ENCODE results near the gene ABCF1. TPM values are rescaled to one million over a fixed set of nuclear protein-coding genes. Genes with fewer than 3 reads are reported as not detected.
A peak's percentile ranks its signal among the peaks of the same experiment; 100 is the strongest.
"Not testable (repeated sequence)": the region's sequence is repeated elsewhere in the genome, so short reads cannot be mapped to it uniquely, and the experiment has no call there.

ABCF1 gene
- total RNA-seq: 10 to 100 TPM; 64.6 to 68.1 TPM

GRCh38 chr6:30571075-30571761 lies at the start of gene ABCF1:
Gene ABCF1, plus strand, starts transcription at chr6:30571442. Its CDS starts 46 bp downstream, at chr6:30571488.
- peak; percentile 100 for DNase-seq
- H3K9me3 Mint-ChIP-seq: no peaks in the 10 kb centered on the region
- peak within 1 kb of the TSS; percentile 91 to 98 for H3K4me3 Mint-ChIP-seq
- no peaks in the 10 kb centered on the region for H3K27me3 Mint-ChIP-seq (ENCODE audit: low read depth)
- H3K4me1 Mint-ChIP-seq (ENCODE audit: low read depth): peaks cover 74% of the 10 kb centered on the region
- peak; percentile 93 to 96 for ATAC-seq (replicated peaks in 1 of 2)
- peak within 1 kb of the TSS; percentile 98 for H3K27ac Mint-ChIP-seq
- H3K36me3 Mint-ChIP-seq (ENCODE audit: insufficient read depth in 2 of 2): peaks cover 3 to 12% of the 10 kb centered on the region in 2 donors

- not testable (repeated sequence) for DNase-seq; ATAC-seq (replicated peaks in 1 of 2); H3K27me3 Mint-ChIP-seq (ENCODE audit: low read depth)
- peaks cover 25 to 65% of the 10 kb centered on the region in 2 donors for H3K36me3 Mint-ChIP-seq (ENCODE audit: insufficient read depth in 2 of 2)
- H3K27ac Mint-ChIP-seq: peak overlapping the region; percentile 31
- H3K4me3 Mint-ChIP-seq: peak overlapping the region; percentile 9 to 58
- H3K4me1 Mint-ChIP-seq (ENCODE audit: low read depth): peaks cover 75% of the 10 kb centered on the region
- H3K9me3 Mint-ChIP-seq: peaks cover 12 to 22% of the 10 kb centered on the region in 2 donors
These were observed 49.3 kb upstream of the ABCF1 start for GRCh38 chr6:30521952-30522351.

GRCh38 chr6:30526444-30526843 lies 44.8 kb upstream of the ABCF1 start:
- peaks cover 80% of the 10 kb centered on the region for H3K4me1 Mint-ChIP-seq (ENCODE audit: low read depth)
- not testable (repeated sequence) for ATAC-seq (replicated peaks in 1 of 2); H3K27me3 Mint-ChIP-seq (ENCODE audit: low read depth); DNase-seq; H3K4me3 Mint-ChIP-seq
- H3K9me3 Mint-ChIP-seq: peaks cover 7 to 20% of the 10 kb centered on the region in 2 donors
- peak overlapping the region; percentile 8 for H3K27ac Mint-ChIP-seq
- peaks cover 19 to 39% of the 10 kb centered on the region in 2 donors for H3K36me3 Mint-ChIP-seq (ENCODE audit: insufficient read depth in 2 of 2)

DNA sequence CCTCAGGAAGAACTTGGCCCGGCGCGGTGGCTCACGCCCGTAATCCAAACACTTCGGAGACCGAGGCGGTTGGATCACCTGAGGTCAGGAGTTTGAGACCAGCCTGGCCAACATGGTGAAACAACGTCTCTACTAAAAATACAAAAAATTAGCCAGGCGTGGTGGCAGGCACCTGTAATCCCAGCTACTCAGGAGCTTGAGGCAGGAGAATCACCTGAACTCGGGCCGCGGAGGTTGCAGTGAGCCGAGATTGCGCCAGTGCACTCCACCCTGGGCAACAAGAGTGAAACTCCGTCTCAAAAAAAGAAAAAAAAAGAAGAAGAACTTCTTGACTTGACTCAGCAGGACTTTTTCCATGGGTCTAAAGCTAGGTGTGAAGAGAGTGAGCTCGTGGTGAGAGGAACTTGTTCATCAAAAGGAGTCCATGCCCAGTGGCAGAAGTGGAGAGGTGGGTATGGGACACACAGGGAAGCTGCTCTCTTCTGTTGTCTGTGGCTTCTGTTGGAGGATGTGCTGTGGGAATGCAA lies 41.8 kb upstream of the ABCF1 start:
- Mint-ChIP-seq H3K36me3 (ENCODE audit: insufficient read depth in 2 of 2) (peaks cover 6 to 16% of the 10 kb centered on the region in 2 donors), H3K4me3 (peak overlapping the region; percentile 29 to 81), H3K4me1 (ENCODE audit: low read depth) (peaks cover 73% of the 10 kb centered on the region), H3K27ac (peak overlapping the region; percentile 47)
- not testable (repeated sequence) for H3K27me3 Mint-ChIP-seq (ENCODE audit: low read depth); H3K9me3 Mint-ChIP-seq
- peak; percentile 75 to 76 for ATAC-seq (replicated peaks in 1 of 2)
- DNase-seq: peak; percentile 57 to 74

DNA sequence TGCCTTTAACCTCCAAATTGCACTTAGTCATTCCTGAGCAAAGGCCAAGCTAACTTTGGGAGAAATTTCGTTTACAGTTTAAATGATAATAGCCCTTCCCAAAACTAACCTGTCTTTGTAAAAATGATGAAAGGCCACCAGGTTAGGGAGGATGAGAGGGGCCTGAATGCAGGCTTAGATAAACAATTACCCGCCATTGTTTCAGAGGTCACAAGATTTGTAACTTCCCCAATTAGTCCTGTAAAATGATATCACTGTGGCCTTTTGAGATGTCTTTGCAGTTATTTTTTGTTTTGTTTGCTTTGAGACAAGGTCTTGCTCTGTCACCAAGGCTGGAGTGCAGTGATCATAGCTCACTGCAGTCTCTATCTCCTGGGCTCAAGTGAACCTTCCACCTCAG lies 41.2 kb upstream of the ABCF1 start:
- Mint-ChIP-seq H3K9me3 (peaks cover 2 to 3% of the 10 kb centered on the region in 2 donors), H3K4me3 (peak overlapping the region; percentile 19 to 81)
- no peak for DNase-seq

DNA sequence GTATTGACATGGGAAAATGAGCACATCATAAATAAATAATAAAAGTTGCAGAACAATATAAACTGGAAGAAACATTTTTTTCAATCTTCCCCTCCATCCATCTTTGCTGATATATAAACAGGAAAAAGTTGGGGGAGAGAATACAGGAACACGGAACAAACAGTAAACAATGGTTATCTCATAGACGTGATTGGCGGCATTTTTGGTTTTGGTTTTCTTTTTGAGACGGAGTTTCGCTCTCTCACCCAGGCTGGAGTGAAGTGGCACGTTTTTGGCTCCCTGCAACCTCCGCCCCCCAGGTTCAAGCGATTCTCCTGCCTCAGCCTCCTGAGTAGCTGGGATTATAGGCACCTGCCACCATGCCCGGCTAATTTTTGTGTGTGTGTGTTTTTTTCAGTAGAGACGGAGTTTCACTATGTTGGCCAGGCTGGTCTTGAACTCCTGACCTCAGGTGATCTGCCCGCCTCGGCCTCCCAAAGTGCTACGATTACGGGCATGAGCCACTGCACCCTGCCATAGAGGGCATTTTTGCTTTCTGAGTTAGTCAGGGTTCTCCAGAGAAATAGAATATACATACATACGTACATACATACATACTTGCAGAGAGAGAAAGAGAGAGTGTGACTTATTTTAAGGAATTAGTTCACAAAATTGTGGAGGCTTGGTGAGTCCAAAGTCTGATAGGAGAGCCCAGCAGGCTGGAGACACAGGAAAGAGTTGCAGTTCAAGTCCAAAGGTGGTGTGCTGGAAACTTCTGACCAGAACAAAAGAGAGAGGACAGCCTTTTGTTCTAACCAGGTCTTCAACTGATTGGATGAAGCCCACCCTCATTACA lies 37.6 kb upstream of the ABCF1 start:
- DNase-seq (no peak), ATAC-seq (replicated peaks in 1 of 2) (no peak)
- Mint-ChIP-seq H3K4me1 (ENCODE audit: low read depth) (peaks cover 48% of the 10 kb centered on the region), H3K9me3 (no peaks in the 10 kb centered on the region), H3K36me3 (ENCODE audit: insufficient read depth in 2 of 2) (peaks cover 0 to 2% of the 10 kb centered on the region in 2 donors), H3K4me3 (peak overlapping the region; percentile 77 to 88), H3K27ac (peak overlapping the region; percentile 82), H3K27me3 (ENCODE audit: low read depth) (no peaks in the 10 kb centered on the region)

More for the DNA sequence above, 41.2 kb upstream of the ABCF1 start:
- no peak for ATAC-seq (replicated peaks in 1 of 2)
- peaks cover 73% of the 10 kb centered on the region for H3K4me1 Mint-ChIP-seq (ENCODE audit: low read depth)
- peaks cover 2 to 10% of the 10 kb centered on the region in 2 donors for H3K36me3 Mint-ChIP-seq (ENCODE audit: insufficient read depth in 2 of 2)
- peak overlapping the region; percentile 47 for H3K27ac Mint-ChIP-seq
- H3K27me3 Mint-ChIP-seq (ENCODE audit: low read depth): no peaks in the 10 kb centered on the region

DNA sequence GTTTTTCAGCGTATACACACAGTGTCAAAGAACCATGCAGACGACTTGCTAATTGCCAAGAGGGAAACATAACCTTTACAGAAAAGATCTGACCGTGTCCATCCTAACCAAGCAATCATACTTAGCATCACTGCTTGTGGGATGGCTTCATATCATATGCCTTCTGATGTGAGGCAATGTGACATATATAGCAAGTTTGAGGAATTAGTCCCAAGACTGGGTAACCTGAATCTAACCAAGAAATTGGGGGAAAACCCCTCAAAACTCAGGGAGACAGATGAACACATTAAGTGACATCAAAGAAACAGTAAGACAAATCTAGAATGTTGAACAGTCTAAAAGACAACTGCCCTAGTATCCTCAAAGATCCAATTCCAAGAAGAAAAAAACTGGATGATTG lies 33.3 kb upstream of the ABCF1 start:
- H3K27me3 Mint-ChIP-seq (ENCODE audit: low read depth): no peaks in the 10 kb centered on the region
- H3K27ac Mint-ChIP-seq: no peak overlapping the region
- H3K36me3 Mint-ChIP-seq (ENCODE audit: insufficient read depth in 2 of 2): no peaks in the 10 kb centered on the region
- no peaks in the 10 kb centered on the region for H3K9me3 Mint-ChIP-seq
- peaks cover 27% of the 10 kb centered on the region for H3K4me1 Mint-ChIP-seq (ENCODE audit: low read depth)
- no peak for DNase-seq
- no peak for ATAC-seq (replicated peaks in 1 of 2)
- H3K4me3 Mint-ChIP-seq: no peak overlapping the region

GRCh38 chr6:30541515-30542403 lies 29.5 kb upstream of the ABCF1 start:
- H3K27ac Mint-ChIP-seq: peak overlapping the region; percentile 5
- ATAC-seq (replicated peaks in 1 of 2) (peak; percentile 84 to 85), DNase-seq (peak; percentile 74 to 79)
- H3K36me3 Mint-ChIP-seq (ENCODE audit: insufficient read depth in 2 of 2): peaks cover 0 to 1% of the 10 kb centered on the region in 2 donors
- no peaks in the 10 kb centered on the region for H3K9me3 Mint-ChIP-seq
- peak overlapping the region; percentile 78 to 83 for H3K4me3 Mint-ChIP-seq
- H3K27me3 Mint-ChIP-seq (ENCODE audit: low read depth): no peaks in the 10 kb centered on the region
- H3K4me1 Mint-ChIP-seq (ENCODE audit: low read depth): peaks cover 38% of the 10 kb centered on the region

DNA sequence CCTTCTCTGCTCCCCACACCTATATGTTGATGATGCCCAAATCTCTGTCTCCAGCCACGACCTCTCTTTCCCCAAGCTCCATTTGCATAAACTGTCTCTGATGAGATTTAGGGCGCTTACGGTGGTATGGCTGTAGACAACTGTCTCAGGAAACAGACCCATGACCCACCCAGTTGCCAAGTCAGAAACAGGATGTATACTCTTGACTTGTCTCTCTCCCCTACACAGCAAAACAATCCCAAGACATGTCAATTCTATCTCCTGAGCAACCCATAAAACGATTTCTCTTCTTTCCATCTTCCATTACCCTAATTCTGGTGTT lies 28.9 kb upstream of the ABCF1 start:
- H3K27ac Mint-ChIP-seq: peak overlapping the region; percentile 5
- no peaks in the 10 kb centered on the region for H3K9me3 Mint-ChIP-seq
- DNase-seq: no peak
- H3K4me3 Mint-ChIP-seq: peak overlapping the region; percentile 78 to 83
- H3K36me3 Mint-ChIP-seq (ENCODE audit: insufficient read depth in 2 of 2): peaks cover 0 to 1% of the 10 kb centered on the region in 2 donors
- peak; percentile 16 to 30 for ATAC-seq (replicated peaks in 1 of 2)
- H3K27me3 Mint-ChIP-seq (ENCODE audit: low read depth): no peaks in the 10 kb centered on the region
- peaks cover 38% of the 10 kb centered on the region for H3K4me1 Mint-ChIP-seq (ENCODE audit: low read depth)

GRCh38 chr6:30542915-30543314 lies 28.3 kb upstream of the ABCF1 start:
- no peaks in the 10 kb centered on the region for H3K9me3 Mint-ChIP-seq
- H3K27me3 Mint-ChIP-seq (ENCODE audit: low read depth): no peaks in the 10 kb centered on the region
- peaks cover 0 to 1% of the 10 kb centered on the region in 2 donors for H3K36me3 Mint-ChIP-seq (ENCODE audit: insufficient read depth in 2 of 2)
- ATAC-seq (replicated peaks in 1 of 2) (no peak), DNase-seq (no peak)
- H3K27ac Mint-ChIP-seq: peak overlapping the region; percentile 10
- H3K4me3 Mint-ChIP-seq: peak overlapping the region; percentile 78 to 83
- peaks cover 34% of the 10 kb centered on the region for H3K4me1 Mint-ChIP-seq (ENCODE audit: low read depth)

GRCh38 chr6:30543821-30544220 lies 27.4 kb upstream of the ABCF1 start:
- no peak overlapping the region for H3K4me3 Mint-ChIP-seq
- DNase-seq: no peak
- H3K27me3 Mint-ChIP-seq (ENCODE audit: low read depth): no peaks in the 10 kb centered on the region
- no peak overlapping the region for H3K27ac Mint-ChIP-seq
- ATAC-seq (replicated peaks in 1 of 2): no peak
- peaks cover 1 to 2% of the 10 kb centered on the region in 2 donors for H3K36me3 Mint-ChIP-seq (ENCODE audit: insufficient read depth in 2 of 2)
- peaks cover 33% of the 10 kb centered on the region for H3K4me1 Mint-ChIP-seq (ENCODE audit: low read depth)
- no peaks in the 10 kb centered on the region for H3K9me3 Mint-ChIP-seq

GRCh38 chr6:30544666-30545272 lies 26.5 kb upstream of the ABCF1 start:
- H3K9me3 Mint-ChIP-seq: no peaks in the 10 kb centered on the region
- peaks cover 33% of the 10 kb centered on the region for H3K4me1 Mint-ChIP-seq (ENCODE audit: low read depth)
- no peaks in the 10 kb centered on the region for H3K27me3 Mint-ChIP-seq (ENCODE audit: low read depth)
- ATAC-seq (replicated peaks in 1 of 2) (peak; percentile 61 to 70), DNase-seq (no peak)
- H3K4me3 Mint-ChIP-seq: peak overlapping the region; percentile 13 to 44
- no peak overlapping the region for H3K27ac Mint-ChIP-seq
- peaks cover 2 to 7% of the 10 kb centered on the region in 2 donors for H3K36me3 Mint-ChIP-seq (ENCODE audit: insufficient read depth in 2 of 2)
